K562 (cell line): ENCODE measurements around the gene CLASP1. TPM values are rescaled to one million over a fixed set of nuclear protein-coding genes. Genes with fewer than 3 reads are reported as not detected.
"Not testable (repeated sequence)": the region's sequence is repeated elsewhere in the genome, so short reads cannot be mapped to it uniquely, and the experiment has no call there.

Experiments used
- ATAC-seq: fragments of 200-7000 bp; cut with Tn5 transposase; 3 replicates; pipeline ENCODE4 v1.9.1; 2020; ENCODE audit warnings: moderate library complexity
- BruUV-seq: library from RNA; stranded (reverse); fragments of 400-500 nt; replicated peaks from 2 replicates; lab custom pipeline; 2021; lab: Mats Ljungman, UMichigan
- CTCF ChIA-PET: fragments of 300-600 bp; formaldehyde crosslinking; extraction: SDS; loops from one replicate; lab custom pipeline; 2021; ENCODE audit warnings: low intra/inter-chr PET ratio; lab: Yijun Ruan, JAX
- POLR2A ChIA-PET: fragments of 300-600, 350-650 bp; sonication (Branson Sonifier 250); formaldehyde crosslinking; extraction: SDS; loops from one replicate; lab custom pipeline; 2021; ENCODE audit warnings: antibody characterized with exemption, inconsistent platforms; lab: Yijun Ruan, JAX
- DNase-seq, 4 experiments: peaks; one replicate each; pipeline versions ENCODE4 v3.0.0 to v3.0.0-alpha.2; 2011 to 2018; ENCODE audit warnings: low spot score in 3 of 4, mixed read lengths in 3 of 4; ENCODE audit errors: extremely low read depth in 1 of 4
- FAIRE-seq: peaks from 2 replicates; lab custom pipeline; 2011; peaks lifted over from hg19 to GRCh38; lab: Jason Lieb, UNC
- H2AFZ ChIP-seq: 2 replicates; pipeline ENCODE4 v1.6.0; 2011; ENCODE audit warnings: low read depth, low read length, control low read depth, inconsistent platforms
- H3K27ac ChIP-seq: fragments of 200-600 bp; 3 replicates; pipeline ENCODE4 v1.8.0; 2011; ENCODE audit warnings: low read depth, mild to moderate bottlenecking, control low read depth, inconsistent platforms, low read length, moderate library complexity, mixed read lengths; ENCODE audit errors: extremely low read depth
- H3K27me3 ChIP-seq, 2 experiments: fragments of 300-600 bp in 1 of 2; 2 replicates in 1 of 2; 3 replicates in 1 of 2; pipeline versions ENCODE4 v1.6.0 to v1.8.0; 2011; ENCODE audit warnings: inconsistent platforms in 2 of 2, low read length in 2 of 2, mild to moderate bottlenecking in 1 of 2, mixed read lengths in 1 of 2, moderate library complexity in 1 of 2; ENCODE audit not compliant: control insufficient read depth in 2 of 2, insufficient read depth in 2 of 2
- H3K36me3 ChIP-seq: fragments of 300-600 bp; 3 replicates; pipeline ENCODE4 v1.8.0; 2011; ENCODE audit warnings: mild to moderate bottlenecking, low read length, inconsistent platforms; ENCODE audit not compliant: control insufficient read depth, insufficient read depth
- H3K4me1 ChIP-seq, 2 experiments: fragments of 200-600 bp in 1 of 2; replicated peaks in 1 of 2; 2 replicates in 1 of 2; 3 replicates in 1 of 2; pipeline versions ENCODE4 v1.5.1 to v1.8.0; 2011; ENCODE audit warnings: inconsistent platforms in 2 of 2, low read length in 2 of 2, mild to moderate bottlenecking in 1 of 2, mixed read lengths in 1 of 2, moderate library complexity in 1 of 2; ENCODE audit not compliant: control insufficient read depth in 2 of 2, insufficient read depth in 2 of 2
- H3K4me2 ChIP-seq: 2 replicates; pipeline ENCODE4 v1.6.1; 2011; ENCODE audit warnings: low read length, control low read depth, inconsistent platforms, mixed read lengths; ENCODE audit not compliant: insufficient read depth
- H3K4me3 ChIP-seq: fragments of 200-600 bp; sonication (generic), shearing (Covaris generic); 2 replicates; pipeline ENCODE4 v1.5.1; 2016; ENCODE audit warnings: control low read depth, inconsistent platforms
- H3K79me2 ChIP-seq: fragments of 200-600 bp; 3 replicates; pipeline ENCODE4 v1.8.0; 2011; ENCODE audit warnings: low read length, inconsistent platforms; ENCODE audit not compliant: control insufficient read depth, insufficient read depth
- H3K9ac ChIP-seq, 2 experiments: 2 replicates each; pipeline versions ENCODE4 v1.6.0 to v1.6.1; 2011; ENCODE audit warnings: low read depth in 2 of 2, low read length in 2 of 2, control low read depth in 1 of 2, inconsistent platforms in 1 of 2, mild to moderate bottlenecking in 1 of 2, mixed read lengths in 1 of 2; ENCODE audit not compliant: insufficient read depth in 1 of 2
- H3K9me1 ChIP-seq: one replicate; pipeline ENCODE4 v1.6.0; 2011; ENCODE audit warnings: inconsistent platforms, mild to moderate bottlenecking, low read length, moderate library complexity; ENCODE audit not compliant: control insufficient read depth, insufficient read depth
- H3K9me3 ChIP-seq: replicated peaks from 2 replicates; pipeline ENCODE4 v1.5.1; 2011; ENCODE audit warnings: low read depth, low read length, inconsistent platforms; ENCODE audit not compliant: control insufficient read depth, insufficient read depth
- H4K20me1 ChIP-seq: replicated peaks from 2 replicates; pipeline ENCODE4 v1.6.1; 2011; ENCODE audit warnings: low read length, inconsistent platforms, mixed read lengths; ENCODE audit not compliant: control insufficient read depth, insufficient read depth
- BCOR ChIP-seq: fragments of 450-650 bp; IDR thresholded peaks from 2 replicates; pipeline ENCODE4 v1.6.1; 2016
- GTF2B ChIP-seq: IDR thresholded peaks from 2 replicates; pipeline ENCODE4 v1.6.1; 2011; ENCODE audit not compliant: insufficient read length; ENCODE audit errors: extremely low read depth
- HLTF ChIP-seq: fragments of 450-650 bp; IDR thresholded peaks from 2 replicates; pipeline ENCODE4 v1.6.1; 2016
- LCOR ChIP-seq: sonication (generic); formaldehyde crosslinking; IDR thresholded peaks from 2 replicates; pipeline ENCODE4 v1.8.0; 2022; ENCODE audit warnings: mild to moderate bottlenecking, missing genetic modification reagents
- MYNN ChIP-seq, 2 experiments: sonication (generic); formaldehyde crosslinking in 1 of 2; IDR thresholded peaks; 2 replicates each; pipeline versions ENCODE4 v1.5.0 to v1.6.1; 2016 to 2020; ENCODE audit warnings: antibody characterized with exemption in 1 of 2, missing genetic modification reagents in 1 of 2
- NBN ChIP-seq: fragments of 450-650 bp; IDR thresholded peaks from 2 replicates; pipeline ENCODE4 v1.6.1; 2016; ENCODE audit warnings: low read depth, mild to moderate bottlenecking
- NKRF ChIP-seq: fragments of 450-650 bp; IDR thresholded peaks from 2 replicates; pipeline ENCODE4 v1.6.1; 2016; ENCODE audit warnings: borderline replicate concordance
- SLC30A9 ChIP-seq: fragments of 250-450 bp; sonication (Bioruptor Pico); IDR thresholded peaks from 2 replicates; pipeline ENCODE4 v1.8.0; 2022; ENCODE audit warnings: mild to moderate bottlenecking, moderate library complexity
- SMAD4 ChIP-seq: fragments of 250-450 bp; sonication (Bioruptor Pico); conservative IDR thresholded peaks from 2 replicates; pipeline ENCODE4 v1.8.0; 2021; ENCODE audit warnings: inconsistent platforms, mild to moderate bottlenecking, moderate library complexity
- ZNF133 ChIP-seq: fragments of 250-450 bp; sonication (Bioruptor Pico); IDR thresholded peaks from 2 replicates; pipeline ENCODE4 v1.4.0; 2020; ENCODE audit warnings: mild to moderate bottlenecking
- ZNF57 ChIP-seq: fragments of 450-650 bp; formaldehyde crosslinking; IDR thresholded peaks from 2 replicates; pipeline ENCODE4 v1.4.0; 2020; ENCODE audit warnings: mild to moderate bottlenecking, moderate library complexity
- ZNF76 ChIP-seq: fragments of 250-450 bp; sonication (Bioruptor Pico); IDR thresholded peaks from 2 replicates; pipeline ENCODE4 v1.4.0; 2020; ENCODE audit warnings: mild to moderate bottlenecking, moderate library complexity, borderline replicate concordance
- WGBS: fragments of 100-300 bp; shearing (Covaris generic); methylation state at CpG from one replicate; pipeline ENCODE4 v1.1.6; 2016; ENCODE audit warnings: low coverage, mixed read lengths; ENCODE audit not compliant: insufficient coverage; ENCODE audit errors: missing lambda C conversion rate; 5-methylcytosine and 5-hydroxymethylcytosine counted together
- in situ Hi-C: fragments of 300-500 bp; cut with MboI; formaldehyde crosslinking; loops from 4 replicates; pipeline ENCODE4 v1.15.0; 2018; ENCODE audit warnings: inconsistent platforms, mixed read lengths
- intact Hi-C: fragments of 100-400 bp; cut with micrococcal nuclease; formaldehyde crosslinking; loops from 2 replicates; pipeline ENCODE4 v1.14.2; 2022
- polyA plus RNA-seq, 8 experiments: library from polyadenylated mRNA; depleted of rRNA in 4 of 8; stranded (reverse) in 5 of 8; unstranded in 3 of 8; fragments of >200 nt; fragmentation: Nextera tagmentation in 2 of 8; fragmentation: Illumina TruSeq in 1 of 8; extraction: Ambion mirVana in 2 of 8; extraction: Trizol in 1 of 8; gene quantifications; 2 replicates each; pipeline versions ENCODE4 v1.2.1 to v1.2.3, GENCODE V29; 2011 to 2014; ENCODE audit warnings: inconsistent platforms in 1 of 8, missing spikeins in 1 of 8
- total RNA-seq, 7 experiments: library from RNA; depleted of rRNA in 6 of 7; stranded (reverse); fragments of >200 nt in 6 of 7; fragmentation: Illumina TruSeq in 2 of 7; extraction: Trizol in 2 of 7; gene quantifications; 2 replicates each; pipeline versions ENCODE4 v1.2.1 to v1.2.3, GENCODE V29; 2011 to 2021; ENCODE audit warnings: low replicate concordance in 1 of 7

The CLASP1 gene
- total and polyA plus RNA-seq, 9 of the 15 experiments (the other 6 are each of a cell fraction or from before 2014, with no cell fraction given) = 1.7 to 40.3 (median 20.7) TPM

GRCh38 chr2:121316986-121317385 is 332.3 kb downstream of the CLASP1 start:
- ATAC-seq (no peak), FAIRE-seq (no peak), DNase-seq (no peak)
- H3K27me3 ChIP-seq = peaks cover 7 to 30% of the 10 kb centered on the region in 2 experiments; a peak in 4 of 5 replicates
- no TSS peak for BruUV-seq
- CTCF ChIA-PET = no interaction called here
- H3K4me3 ChIP-seq = no peak overlapping the region
- no peak overlapping the region for H3K9ac ChIP-seq
- H3K36me3 ChIP-seq = no peaks in the 10 kb centered on the region
- POLR2A ChIA-PET = interaction anchor here (1.0 kb wide), 1 partner anchor 8 kb away, joined by 3 read pairs; no protein-coding TSS in a partner anchor
- H2AFZ ChIP-seq = no peak overlapping the region
- no peaks in the 10 kb centered on the region for H3K4me1 ChIP-seq
- H3K4me2 ChIP-seq = no peak overlapping the region
- no peaks in the 10 kb centered on the region for H3K9me3 ChIP-seq
- in situ Hi-C loops = no loop called here
- H3K79me2 ChIP-seq = no peaks in the 10 kb centered on the region
- no peaks in the 10 kb centered on the region for H4K20me1 ChIP-seq
- no peak overlapping the region for H3K27ac ChIP-seq
- H3K9me1 ChIP-seq = no peaks in the 10 kb centered on the region
- intact Hi-C loops = no loop called here
- TF ChIP-seq LCOR (CRISPR knock-in tag) = no peak
- TF ChIP-seq MYNN (IDR thresholded peaks at IDR 0.05) = no peak
- TF ChIP-seq MYNN (CRISPR knock-in tag; IDR thresholded peaks at IDR 0.05) = no peak
- no peak for TF ChIP-seq SLC30A9 (CRISPR knock-in tag)
- no peak for TF ChIP-seq ZNF76 (CRISPR knock-in tag)
- no peak for TF ChIP-seq ZNF57 (CRISPR knock-in tag)
- no peak for TF ChIP-seq NBN
- TF ChIP-seq GTF2B = no peak
- no peak for TF ChIP-seq BCOR
- no peak for TF ChIP-seq HLTF
- no peak for TF ChIP-seq SMAD4 (CRISPR knock-in tag)
- TF ChIP-seq ZNF133 = no peak
- no peak for TF ChIP-seq NKRF
- WGBS = 7% methylated on average over 7 of the region's 7 CpGs

- not testable (repeated sequence) for FAIRE-seq
These were observed 335.6 kb downstream of the CLASP1 start for GRCh38 chr2:121313701-121314100.

More at GRCh38 chr2:121313701-121314100, 335.6 kb downstream of the CLASP1 start:
- H3K4me1 ChIP-seq, H3K4me3 ChIP-seq, in situ Hi-C loops, H3K4me2 ChIP-seq, H2AFZ ChIP-seq, H3K27ac ChIP-seq, intact Hi-C loops, H3K36me3 ChIP-seq, H3K79me2 ChIP-seq, H3K9me3 ChIP-seq, ATAC-seq, DNase-seq, H4K20me1 ChIP-seq, H3K9ac ChIP-seq, CTCF ChIA-PET, H3K9me1 ChIP-seq, BruUV-seq: not testable (repeated sequence)
- POLR2A ChIA-PET = interaction anchor here (0.7 kb wide), 1 partner anchor 575 kb away, joined by 3 read pairs; no protein-coding TSS in a partner anchor
- peaks cover 12 to 18% of the 10 kb centered on the region in 2 experiments for H3K27me3 ChIP-seq
- 12% methylated on average over 15 of the region's 15 CpGs for WGBS
